GM19397 (cell line): ENCODE measurements around the gene TAOK2.

Experiments used
- ATAC-seq: cut with Tn5 transposase; IDR thresholded peaks from one replicate; pipeline ENCODE4 v1.9.1; 2021; ENCODE audit warnings: mild to moderate bottlenecking, moderate library complexity; ENCODE audit not compliant: unreplicated experiment

TAOK2 gene

DNA sequence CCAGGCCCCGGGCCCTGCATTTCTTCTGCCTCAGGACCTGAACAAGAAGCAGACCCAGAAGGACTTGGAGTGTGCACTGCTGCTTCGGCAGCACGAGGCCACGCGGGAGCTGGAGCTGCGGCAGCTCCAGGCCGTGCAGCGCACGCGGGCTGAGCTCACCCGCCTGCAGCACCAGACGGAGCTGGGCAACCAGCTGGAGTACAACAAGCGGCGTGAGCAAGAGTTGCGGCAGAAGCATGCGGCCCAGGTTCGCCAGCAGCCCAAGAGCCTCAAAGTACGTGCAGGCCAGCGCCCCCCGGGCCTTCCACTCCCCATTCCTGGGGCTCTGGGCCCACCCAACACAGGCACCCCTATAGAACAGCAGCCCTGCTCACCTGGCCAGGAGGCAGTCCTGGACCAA, 12.6 kb downstream of the TAOK2 start:
- ATAC-seq: no peak

GRCh38 chr16:29986931-29987330, 13.3 kb downstream of the TAOK2 start:
- no peak for ATAC-seq

- ATAC-seq: no peak
Measured at GRCh38 chr16:29987371-29988085, 13.9 kb downstream of the TAOK2 start.

GRCh38 chr16:29988346-29989075, 14.8 kb downstream of the TAOK2 start:
- ATAC-seq: no peak

GRCh38 chr16:29989111-29989858, 15.6 kb downstream of the TAOK2 start:
- no peak for ATAC-seq

GRCh38 chr16:29990034-29990433, 16.4 kb downstream of the TAOK2 start:
- ATAC-seq: no peak

DNA sequence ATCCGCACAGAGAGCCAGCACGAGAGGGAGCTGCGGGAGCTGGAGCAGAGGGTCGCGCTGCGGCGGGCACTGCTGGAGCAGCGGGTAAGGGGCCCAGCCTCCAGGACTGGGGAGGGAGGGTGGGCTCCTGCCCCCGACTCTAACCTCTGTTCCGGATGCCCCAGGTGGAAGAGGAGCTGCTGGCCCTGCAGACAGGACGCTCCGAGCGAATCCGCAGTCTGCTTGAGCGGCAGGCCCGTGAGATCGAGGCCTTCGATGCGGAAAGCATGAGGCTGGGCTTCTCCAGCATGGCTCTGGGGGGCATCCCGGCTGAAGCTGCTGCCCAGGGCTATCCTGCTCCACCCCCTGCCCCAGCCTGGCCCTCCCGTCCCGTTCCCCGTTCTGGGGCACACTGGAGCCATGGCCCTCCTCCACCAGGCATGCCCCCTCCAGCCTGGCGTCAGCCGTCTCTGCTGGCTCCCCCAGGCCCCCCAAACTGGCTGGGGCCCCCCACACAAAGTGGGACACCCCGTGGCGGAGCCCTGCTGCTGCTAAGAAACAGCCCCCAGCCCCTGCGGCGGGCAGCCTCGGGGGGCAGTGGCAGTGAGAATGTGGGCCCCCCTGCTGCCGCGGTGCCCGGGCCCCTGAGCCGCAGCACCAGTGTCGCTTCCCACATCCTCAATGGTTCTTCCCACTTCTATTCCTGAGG, 17.4 kb downstream of the TAOK2 start:
- ATAC-seq: no peak

- no peak for ATAC-seq
Measured at GRCh38 chr16:29991571-29991904, 17.9 kb downstream of the TAOK2 start.

GRCh38 chr16:29992344-29992967, 18.8 kb downstream of the TAOK2 start:
- no peak for ATAC-seq

GRCh38 chr16:29993191-29993902, 19.7 kb downstream of the TAOK2 start:
- no peak for ATAC-seq

DNA sequence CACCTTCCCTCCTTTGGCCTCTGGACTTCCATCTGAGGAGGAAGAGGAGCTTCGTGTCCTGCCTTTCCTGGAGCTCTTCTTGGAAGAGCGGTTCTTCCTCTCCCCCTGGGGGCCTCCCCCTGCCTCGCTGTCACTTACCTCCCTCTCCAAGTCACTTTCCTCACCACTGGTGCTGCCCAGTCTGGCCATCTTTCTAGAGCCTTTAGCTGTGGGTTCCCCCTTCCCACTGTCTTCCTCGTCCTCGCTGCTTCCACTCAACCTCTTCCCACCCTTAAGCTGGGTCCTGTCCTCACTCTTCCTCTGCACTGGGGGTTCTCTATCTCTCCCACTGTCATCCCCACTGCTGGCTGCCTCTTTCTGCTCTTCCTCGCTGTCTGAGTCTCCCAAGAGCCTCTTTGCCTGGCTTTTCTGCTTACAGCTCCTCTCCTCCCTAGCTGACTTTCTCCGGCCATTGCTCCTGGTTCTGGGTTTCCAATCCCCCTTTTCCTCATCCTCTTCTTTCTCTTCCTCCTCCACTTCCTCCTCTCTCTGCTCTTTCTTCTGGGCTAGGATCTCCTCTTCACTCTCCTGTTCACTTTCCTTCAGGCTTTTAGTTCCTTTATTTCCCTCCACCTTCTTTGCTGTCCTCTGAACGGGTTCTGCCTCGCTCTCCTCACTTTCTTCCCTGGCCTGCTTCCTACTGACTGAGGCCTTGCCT, 20.4 kb downstream of the TAOK2 start:
- ATAC-seq: no peak

DNA sequence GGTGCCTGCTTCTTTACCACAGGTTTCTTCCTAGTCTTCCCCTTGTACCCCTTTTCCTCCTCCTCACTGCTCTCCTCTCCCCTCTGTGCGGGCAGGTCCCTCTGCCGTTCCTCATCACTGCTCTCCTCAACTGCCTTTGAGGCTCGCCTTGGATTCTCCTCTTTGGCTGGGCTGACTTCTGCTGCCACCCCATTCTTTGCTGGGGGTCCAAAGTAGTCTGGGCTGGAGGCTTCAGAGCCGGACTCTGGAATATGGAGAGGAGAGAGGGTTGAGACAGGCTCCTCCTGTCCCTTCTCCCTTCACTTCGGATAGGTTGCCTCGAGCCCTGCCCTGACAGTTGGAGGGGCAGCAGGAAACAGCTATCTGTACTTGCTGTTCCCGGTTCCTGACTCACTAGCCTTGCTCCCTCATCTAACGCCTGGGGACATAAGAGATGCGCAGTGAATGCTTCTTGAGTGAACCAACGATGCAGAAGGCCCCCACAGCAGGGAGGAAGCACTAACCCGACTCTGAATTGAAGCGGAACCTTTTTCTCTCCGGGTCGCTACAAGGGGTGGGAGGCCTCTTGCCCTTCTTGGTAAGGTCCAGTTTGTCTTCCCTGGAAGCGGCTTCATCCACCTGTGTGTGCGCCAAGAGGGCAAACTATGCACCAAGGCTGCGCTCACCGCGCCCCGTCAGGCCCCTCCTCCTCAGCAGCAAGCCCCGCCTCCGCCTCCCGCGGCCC, 21.1 kb downstream of the TAOK2 start:
- ATAC-seq: peak; percentile 39

DNA sequence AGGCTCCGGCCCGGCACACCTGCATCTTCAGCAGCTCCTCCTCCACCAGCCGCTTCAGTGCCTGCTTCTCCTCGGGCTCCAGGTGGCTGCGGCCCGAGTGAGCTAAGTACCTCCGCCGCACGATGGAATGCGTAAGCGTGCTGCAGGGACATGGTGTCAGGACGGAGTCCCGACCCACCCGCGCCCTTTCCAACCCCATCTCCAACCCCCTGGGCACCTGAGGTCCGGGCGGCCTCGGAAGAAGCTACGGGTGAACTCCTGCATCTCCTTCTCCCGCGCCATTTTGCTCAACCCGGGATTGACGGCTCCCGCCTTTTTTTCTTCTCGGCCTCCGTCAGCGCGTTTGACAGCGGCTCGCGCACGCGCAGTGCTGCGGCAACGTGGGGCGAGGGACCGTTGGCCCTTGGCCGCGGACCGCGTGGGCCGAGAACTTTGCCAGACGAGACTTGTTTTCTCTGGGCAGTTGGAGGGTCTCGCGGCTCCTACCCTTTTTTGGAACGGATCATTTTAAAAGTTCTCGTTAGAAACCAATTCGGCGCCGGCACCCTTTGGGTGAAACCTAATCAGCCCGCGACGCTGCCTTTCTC, 21.7 kb downstream of the TAOK2 start, which contains the start of gene HIRIP3:
Gene HIRIP3, minus strand, starts transcription at position 294 of the 587 bp plus-strand sequence. Its CDS starts 12 bp downstream, at position 282.
- ATAC-seq: peak; percentile 54

DNA sequence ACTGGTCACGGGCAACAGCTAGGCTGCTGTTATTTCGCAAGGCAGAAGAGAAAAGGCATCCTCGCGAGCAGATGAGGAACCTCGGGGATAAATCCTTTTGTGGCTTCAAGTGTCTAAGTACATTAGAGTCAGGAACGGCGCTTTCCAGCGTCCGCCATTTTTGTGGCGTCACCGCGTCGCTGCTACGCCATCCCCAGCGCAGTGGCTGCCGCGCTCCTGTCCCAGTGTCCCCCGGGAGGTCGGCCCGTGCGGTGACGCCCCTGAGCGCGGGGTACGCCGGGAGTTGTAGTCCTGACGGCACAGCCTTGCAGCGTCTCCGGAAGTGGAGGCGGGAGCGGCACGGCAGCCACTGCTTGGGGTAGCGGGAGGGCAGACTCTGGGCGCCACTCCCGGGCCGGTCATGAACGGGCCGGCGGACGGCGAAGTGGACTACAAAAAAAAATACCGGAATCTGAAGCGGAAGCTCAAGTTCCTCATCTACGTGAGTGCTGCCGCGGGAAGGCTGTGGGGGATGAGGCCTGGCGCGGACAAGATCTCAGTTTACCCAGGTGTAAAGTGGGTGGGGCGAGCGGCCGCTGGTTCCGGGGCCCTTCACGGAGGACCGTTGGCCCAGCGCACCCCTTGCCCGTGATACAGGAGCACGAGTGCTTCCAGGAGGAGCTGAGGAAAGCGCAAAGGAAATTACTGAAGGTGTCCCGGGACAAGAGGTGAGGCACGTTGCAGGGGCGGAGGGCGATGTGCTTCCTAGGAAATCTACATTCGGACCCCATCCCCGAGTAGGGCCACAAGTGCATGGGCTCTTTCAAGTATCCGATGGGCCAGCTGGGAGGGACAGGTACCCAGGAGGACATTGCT, 22.5 kb downstream of the TAOK2 start, which contains the start of gene INO80E:
Gene INO80E, plus strand, starts transcription at position 331 of the 855 bp plus-strand sequence. Its CDS starts 70 bp downstream, at position 401.
- ATAC-seq: peak; percentile 90

DNA sequence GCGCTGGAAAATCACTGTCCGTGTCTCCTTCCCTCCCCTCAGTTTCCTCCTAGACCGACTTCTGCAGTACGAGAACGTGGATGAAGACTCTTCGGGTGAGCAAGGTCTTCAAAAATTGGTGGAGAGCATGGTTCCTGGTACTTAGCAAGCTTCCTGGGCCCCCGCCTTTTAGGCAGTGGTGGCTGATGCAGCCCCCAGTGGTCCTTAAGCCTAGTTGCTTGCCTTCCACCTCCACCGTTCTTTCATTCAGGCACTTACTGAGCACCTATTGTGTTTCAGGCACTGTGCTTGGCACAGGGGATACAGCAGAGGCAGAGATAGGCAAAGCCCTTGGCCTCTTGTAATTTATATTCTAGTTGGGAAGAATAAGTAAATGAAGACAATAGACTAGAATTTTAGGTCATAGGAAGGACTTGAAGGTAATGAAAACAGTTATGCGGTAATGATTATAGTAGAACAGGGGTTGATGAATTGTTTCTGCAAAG, 23.1 kb downstream of the TAOK2 start:
- no peak for ATAC-seq

- no peak for ATAC-seq
Measured at GRCh38 chr16:29999605-30000004, 25.9 kb downstream of the TAOK2 start.
